K562 (cell line): ENCODE data around the gene ART1. TPM values are rescaled to one million over a fixed set of nuclear protein-coding genes. Genes with fewer than 3 reads are reported as not detected.

Experiments used
- ATAC-seq: fragments of 200-7000 bp; cut with Tn5 transposase; 3 replicates; pipeline ENCODE4 v1.9.1; 2020; ENCODE audit warnings: moderate library complexity
- BruUV-seq: library from RNA; stranded (reverse); fragments of 400-500 nt; replicated peaks from 2 replicates; lab custom pipeline; 2021; lab: Mats Ljungman, UMichigan
- CTCF ChIA-PET: fragments of 300-600 bp; formaldehyde crosslinking; extraction: SDS; loops from one replicate; lab custom pipeline; 2021; ENCODE audit warnings: low intra/inter-chr PET ratio; lab: Yijun Ruan, JAX
- POLR2A ChIA-PET: fragments of 300-600, 350-650 bp; sonication (Branson Sonifier 250); formaldehyde crosslinking; extraction: SDS; loops from one replicate; lab custom pipeline; 2021; ENCODE audit warnings: antibody characterized with exemption, inconsistent platforms; lab: Yijun Ruan, JAX
- DNase-seq, 4 experiments: peaks; one replicate each; pipeline versions ENCODE4 v3.0.0 to v3.0.0-alpha.2; 2011 to 2018; ENCODE audit warnings: low spot score in 3 of 4, mixed read lengths in 3 of 4; ENCODE audit errors: extremely low read depth in 1 of 4
- FAIRE-seq: peaks from 2 replicates; lab custom pipeline; 2011; peaks lifted over from hg19 to GRCh38; lab: Jason Lieb, UNC
- H2AFZ ChIP-seq: 2 replicates; pipeline ENCODE4 v1.6.0; 2011; ENCODE audit warnings: low read depth, low read length, control low read depth, inconsistent platforms
- H3K27ac ChIP-seq: fragments of 200-600 bp; 3 replicates; pipeline ENCODE4 v1.8.0; 2011; ENCODE audit warnings: low read depth, mild to moderate bottlenecking, control low read depth, inconsistent platforms, low read length, moderate library complexity, mixed read lengths; ENCODE audit errors: extremely low read depth
- H3K27me3 ChIP-seq, 2 experiments: fragments of 300-600 bp in 1 of 2; 2 replicates in 1 of 2; 3 replicates in 1 of 2; pipeline versions ENCODE4 v1.6.0 to v1.8.0; 2011; ENCODE audit warnings: inconsistent platforms in 2 of 2, low read length in 2 of 2, mild to moderate bottlenecking in 1 of 2, mixed read lengths in 1 of 2, moderate library complexity in 1 of 2; ENCODE audit not compliant: control insufficient read depth in 2 of 2, insufficient read depth in 2 of 2
- H3K36me3 ChIP-seq: fragments of 300-600 bp; 3 replicates; pipeline ENCODE4 v1.8.0; 2011; ENCODE audit warnings: mild to moderate bottlenecking, low read length, inconsistent platforms; ENCODE audit not compliant: control insufficient read depth, insufficient read depth
- H3K4me1 ChIP-seq, 2 experiments: fragments of 200-600 bp in 1 of 2; replicated peaks in 1 of 2; 2 replicates in 1 of 2; 3 replicates in 1 of 2; pipeline versions ENCODE4 v1.5.1 to v1.8.0; 2011; ENCODE audit warnings: inconsistent platforms in 2 of 2, low read length in 2 of 2, mild to moderate bottlenecking in 1 of 2, mixed read lengths in 1 of 2, moderate library complexity in 1 of 2; ENCODE audit not compliant: control insufficient read depth in 2 of 2, insufficient read depth in 2 of 2
- H3K4me2 ChIP-seq: 2 replicates; pipeline ENCODE4 v1.6.1; 2011; ENCODE audit warnings: low read length, control low read depth, inconsistent platforms, mixed read lengths; ENCODE audit not compliant: insufficient read depth
- H3K4me3 ChIP-seq: fragments of 200-600 bp; sonication (generic), shearing (Covaris generic); 2 replicates; pipeline ENCODE4 v1.5.1; 2016; ENCODE audit warnings: control low read depth, inconsistent platforms
- H3K79me2 ChIP-seq: fragments of 200-600 bp; 3 replicates; pipeline ENCODE4 v1.8.0; 2011; ENCODE audit warnings: low read length, inconsistent platforms; ENCODE audit not compliant: control insufficient read depth, insufficient read depth
- H3K9ac ChIP-seq, 2 experiments: 2 replicates each; pipeline versions ENCODE4 v1.6.0 to v1.6.1; 2011; ENCODE audit warnings: low read depth in 2 of 2, low read length in 2 of 2, control low read depth in 1 of 2, inconsistent platforms in 1 of 2, mild to moderate bottlenecking in 1 of 2, mixed read lengths in 1 of 2; ENCODE audit not compliant: insufficient read depth in 1 of 2
- H3K9me1 ChIP-seq: one replicate; pipeline ENCODE4 v1.6.0; 2011; ENCODE audit warnings: inconsistent platforms, mild to moderate bottlenecking, low read length, moderate library complexity; ENCODE audit not compliant: control insufficient read depth, insufficient read depth
- H3K9me3 ChIP-seq: replicated peaks from 2 replicates; pipeline ENCODE4 v1.5.1; 2011; ENCODE audit warnings: low read depth, low read length, inconsistent platforms; ENCODE audit not compliant: control insufficient read depth, insufficient read depth
- H4K20me1 ChIP-seq: replicated peaks from 2 replicates; pipeline ENCODE4 v1.6.1; 2011; ENCODE audit warnings: low read length, inconsistent platforms, mixed read lengths; ENCODE audit not compliant: control insufficient read depth, insufficient read depth
- ARID2 ChIP-seq: fragments of 450-650 bp; IDR thresholded peaks from 2 replicates; pipeline ENCODE4 v1.6.1; 2017; ENCODE audit warnings: antibody characterized with exemption, mild to moderate bottlenecking
- CEBPZ ChIP-seq: fragments of 150-350 bp; IDR thresholded peaks from 2 replicates; pipeline ENCODE4 v1.6.1; 2014; ENCODE audit warnings: low read depth, mild to moderate bottlenecking, low read length, borderline replicate concordance
- JUN ChIP-seq, 2 experiments: sonication (generic) in 1 of 2; formaldehyde crosslinking in 1 of 2; IDR thresholded peaks; 2 replicates each; pipeline versions ENCODE4 v1.6.1 to v1.8.0; 2012 to 2022; ENCODE audit warnings: borderline replicate concordance in 2 of 2, mild to moderate bottlenecking in 2 of 2, improper control_type of control experiment in 1 of 2, low read depth in 1 of 2, low read length in 1 of 2, missing genetic modification reagents in 1 of 2
- KLF6 ChIP-seq: fragments of 250-450 bp; sonication (Bioruptor Pico); IDR thresholded peaks from 2 replicates; pipeline ENCODE4 v1.4.0; 2020; ENCODE audit warnings: mild to moderate bottlenecking, moderate library complexity, borderline replicate concordance
- MBD2 ChIP-seq: sonication (generic); IDR thresholded peaks from 2 replicates; pipeline ENCODE4 v1.6.1; 2016; ENCODE audit warnings: low read depth, borderline replicate concordance
- NFIX ChIP-seq: fragments of 250-450 bp; sonication (Bioruptor Pico); IDR thresholded peaks from 2 replicates; pipeline ENCODE4 v1.4.0; 2020; ENCODE audit warnings: low read depth, mild to moderate bottlenecking, moderate library complexity
- NFRKB ChIP-seq: fragments of 450-650 bp; IDR thresholded peaks from 2 replicates; pipeline ENCODE4 v1.6.1; 2016; ENCODE audit warnings: low read depth
- PHF20 ChIP-seq: fragments of 450-650 bp; IDR thresholded peaks from 2 replicates; pipeline ENCODE4 v1.6.1; 2018; ENCODE audit not compliant: partially characterized antibody
- PRPF4 ChIP-seq: fragments of 200-400 bp; formaldehyde crosslinking; IDR thresholded peaks from one replicate; pipeline ENCODE4 v1.6.1; 2017; ENCODE audit warnings: low read length, low read depth, mild to moderate bottlenecking; ENCODE audit not compliant: insufficient read depth, poor library complexity, severe bottlenecking
- SMAD3 ChIP-seq: fragments of 450-650 bp; formaldehyde crosslinking; conservative IDR thresholded peaks from 2 replicates; pipeline ENCODE4 v1.4.0; 2020; ENCODE audit warnings: mild to moderate bottlenecking
- ZNF23 ChIP-seq: fragments of 250-450 bp; sonication (Bioruptor Pico); IDR thresholded peaks from 2 replicates; pipeline ENCODE4 v1.4.0; 2020; ENCODE audit warnings: mild to moderate bottlenecking
- WGBS: fragments of 100-300 bp; shearing (Covaris generic); methylation state at CpG from one replicate; pipeline ENCODE4 v1.1.6; 2016; ENCODE audit warnings: low coverage, mixed read lengths; ENCODE audit not compliant: insufficient coverage; ENCODE audit errors: missing lambda C conversion rate; 5-methylcytosine and 5-hydroxymethylcytosine counted together
- in situ Hi-C: fragments of 300-500 bp; cut with MboI; formaldehyde crosslinking; loops from 4 replicates; pipeline ENCODE4 v1.15.0; 2018; ENCODE audit warnings: inconsistent platforms, mixed read lengths
- intact Hi-C: fragments of 100-400 bp; cut with micrococcal nuclease; formaldehyde crosslinking; loops from 2 replicates; pipeline ENCODE4 v1.14.2; 2022
- polyA plus RNA-seq, 8 experiments: library from polyadenylated mRNA; depleted of rRNA in 4 of 8; stranded (reverse) in 5 of 8; unstranded in 3 of 8; fragments of >200 nt; fragmentation: Nextera tagmentation in 2 of 8; fragmentation: Illumina TruSeq in 1 of 8; extraction: Ambion mirVana in 2 of 8; extraction: Trizol in 1 of 8; gene quantifications; 2 replicates each; pipeline versions ENCODE4 v1.2.1 to v1.2.3, GENCODE V29; 2011 to 2014; ENCODE audit warnings: inconsistent platforms in 1 of 8, missing spikeins in 1 of 8
- total RNA-seq, 7 experiments: library from RNA; depleted of rRNA in 6 of 7; stranded (reverse); fragments of >200 nt in 6 of 7; fragmentation: Illumina TruSeq in 2 of 7; extraction: Trizol in 2 of 7; gene quantifications; 2 replicates each; pipeline versions ENCODE4 v1.2.1 to v1.2.3, GENCODE V29; 2011 to 2021; ENCODE audit warnings: low replicate concordance in 1 of 7
- TF ChIP-seq, protein P1 (sequence below): fragments of 250-450 bp; sonication (Bioruptor Pico); IDR thresholded peaks from 2 replicates; pipeline ENCODE4 v1.8.0; 2021; ENCODE audit warnings: moderate library complexity, mild to moderate bottlenecking, inconsistent platforms
- TF ChIP-seq, protein P2 (sequence below), 2 experiments: fragments of 250-450 bp in 1 of 2; fragments of 450-650 bp in 1 of 2; sonication (Bioruptor Pico) in 1 of 2; IDR thresholded peaks; 2 replicates each; pipeline versions ENCODE4 v1.6.1 to v1.8.0; 2016 to 2021; ENCODE audit warnings: mild to moderate bottlenecking in 2 of 2, moderate library complexity in 2 of 2, missing compliant biosample characterization in 1 of 2, missing genetic modification characterization in 1 of 2

The ART1 gene
- total and polyA plus RNA-seq, 9 of the 15 experiments (the other 6 are each of a cell fraction or from before 2014, with no cell fraction given), result not detected

GRCh38 chr11:3684129-3684818 is 39.3 kb downstream of the ART1 start:
- Histone ChIP-seq H3K79me2 (no peaks in the 10 kb centered on the region), H3K27me3 (no peaks in the 10 kb centered on the region), H3K4me3 (no peak overlapping the region), H3K4me1 (peaks cover 0 to 5% of the 10 kb centered on the region in 2 experiments; a peak in 3 of 5 replicates), H4K20me1 (no peaks in the 10 kb centered on the region; the same call in 1 of the 2 replicates), H3K27ac (0 out of 3 replicates have a peak overlapping the region, but pooled peaks have one; percentile 14), H3K4me2 (no peak overlapping the region), H3K9ac (no peak overlapping the region), H3K36me3 (peaks cover 85% of the 10 kb centered on the region), H3K9me1 (no peaks in the 10 kb centered on the region), H3K9me3 (no peaks in the 10 kb centered on the region), H2AFZ (no peak overlapping the region)
- ATAC-seq, result no peak
- no TSS peak for BruUV-seq
- ChIA-PET CTCF (no interaction called here), POLR2A (interaction anchor here (0.5 to 1.2 kb wide), 3 partner anchors 11 to 67 kb away, joined by 3 to 4 read pairs (median 3); no protein-coding TSS in a partner anchor)
- DNase-seq, result no peak
- FAIRE-seq, result no peak
- intact Hi-C loops (no loop called here), in situ Hi-C loops (no loop called here)
- WGBS, result 98% methylated on average over 9 of the region's 12 CpGs
- TF ChIP-seq CEBPZ (no peak), NFRKB (no peak), PHF20 (no peak), ARID2 (no peak), JUN (IDR thresholded peaks at IDR 0.05; ENCODE audit: borderline replicate concordance, low read depth, low read length) (no peak), JUN (CRISPR knock-in tag; IDR thresholded peaks at IDR 0.05; ENCODE audit: borderline replicate concordance) (no peak), NFIX (CRISPR knock-in tag) (no peak), SMAD3 (CRISPR knock-in tag) (no peak), ZNF23 (CRISPR knock-in tag) (no peak), MBD2 (no peak), PRPF4 (no peak), KLF6 (CRISPR knock-in tag) (no peak)
- TF ChIP-seq, protein P1, sequence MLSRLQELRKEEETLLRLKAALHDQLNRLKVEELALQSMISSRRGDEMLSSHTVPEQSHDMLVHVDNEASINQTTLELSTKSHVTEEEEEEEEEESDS (CRISPR knock-in tag), result no peak
- TF ChIP-seq, protein P2, sequence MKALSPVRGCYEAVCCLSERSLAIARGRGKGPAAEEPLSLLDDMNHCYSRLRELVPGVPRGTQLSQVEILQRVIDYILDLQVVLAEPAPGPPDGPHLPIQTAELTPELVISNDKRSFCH (CRISPR knock-in tag; IDR thresholded peaks at IDR 0.05), result no peak
- TF ChIP-seq, protein P2 (tag; IDR thresholded peaks at IDR 0.05), result no peak
